Caco-2 (cell line): ENCODE measurements around the gene PLCXD3. TPM values are rescaled to one million over a fixed set of nuclear protein-coding genes. Genes with fewer than 3 reads are reported as not detected.

Experiments
- BruUV-seq: library from RNA; stranded (reverse); fragments of 400-500 nt; replicated peaks from 2 replicates; lab custom pipeline; 2021; lab: Mats Ljungman, UMichigan
- CTCF ChIA-PET: fragments of 300-600 bp; sonication (Branson Sonifier 250); formaldehyde crosslinking; loops from one replicate; lab custom pipeline; 2022; ENCODE audit warnings: antibody characterized with exemption; lab: Charles Lee
- POLR2A ChIA-PET: fragments of 300-600 bp; sonication (Branson Sonifier 250); formaldehyde crosslinking; loops from one replicate; lab custom pipeline; 2022; ENCODE audit warnings: antibody characterized with exemption; lab: Charles Lee
- DNase-seq, 2 experiments: peaks; one replicate each; pipeline versions ENCODE4 v3.0.0 to v3.0.0-alpha.2; 2020 to 2022
- H3K27me3 ChIP-seq: replicated peaks from 2 replicates; pipeline ENCODE4 v1.6.0; 2011; ENCODE audit warnings: low read length; ENCODE audit not compliant: control insufficient read depth, insufficient read depth
- H3K36me3 ChIP-seq: 2 replicates; pipeline ENCODE4 v1.5.1; 2011; ENCODE audit warnings: low read length; ENCODE audit not compliant: control insufficient read depth, insufficient read depth
- H3K4me1 ChIP-seq: fragments of 250-450 bp; sonication (Bioruptor Pico); 2 replicates; pipeline ENCODE4 v1.5.1; 2020; ENCODE audit warnings: mild to moderate bottlenecking
- H3K4me3 ChIP-seq: 2 replicates; pipeline ENCODE4 v1.5.1; 2011; ENCODE audit warnings: low read depth, mild to moderate bottlenecking, control low read depth, low read length
- H3K9me3 ChIP-seq: fragments of 250-450 bp; sonication (Bioruptor Pico); 2 replicates; pipeline ENCODE4 v1.5.1; 2020; ENCODE audit warnings: mild to moderate bottlenecking, moderate library complexity
- H3K27ac Mint-ChIP-seq: one replicate; pipeline ENCODE4 v1.8.0; 2022; ENCODE audit warnings: mixed read lengths; ENCODE audit not compliant: unreplicated experiment
- H3K27me3 Mint-ChIP-seq: one replicate; pipeline ENCODE4 v1.8.0; 2022; ENCODE audit warnings: mixed read lengths; ENCODE audit not compliant: insufficient read depth, unreplicated experiment
- H3K36me3 Mint-ChIP-seq: one replicate; pipeline ENCODE4 v1.8.0; 2022; ENCODE audit warnings: mild to moderate bottlenecking, mixed read lengths; ENCODE audit not compliant: insufficient read depth, unreplicated experiment
- H3K4me1 Mint-ChIP-seq: one replicate; pipeline ENCODE4 v1.8.0; 2022; ENCODE audit warnings: low read depth, mixed read lengths; ENCODE audit not compliant: unreplicated experiment
- H3K4me3 Mint-ChIP-seq: one replicate; pipeline ENCODE4 v1.8.0; 2022; ENCODE audit warnings: mild to moderate bottlenecking, moderate library complexity, mixed read lengths; ENCODE audit not compliant: unreplicated experiment
- H3K9me3 Mint-ChIP-seq: one replicate; pipeline ENCODE4 v1.8.0; 2022; ENCODE audit warnings: mixed read lengths; ENCODE audit not compliant: unreplicated experiment
- intact Hi-C: fragments of 100-400 bp; cut with micrococcal nuclease; formaldehyde crosslinking; loops from one replicate; pipeline ENCODE4 v1.10.0; 2022; ENCODE audit not compliant: unreplicated experiment
- total RNA-seq: library from RNA; stranded (reverse); gene quantifications from 2 replicates; pipeline ENCODE4 v1.2.3, GENCODE V29; 2022
- TF ChIP-seq, protein P1 (sequence below), 2 experiments: fragments of 200-600 bp in 1 of 2; IDR thresholded peaks; 1 replicate in 1 of 2; 2 replicates in 1 of 2; pipeline versions ENCODE4 v1.5.1 to v1.8.0; 2011 to 2022; ENCODE audit warnings: antibody characterized with exemption in 1 of 2, control low read depth in 1 of 2, inconsistent platforms in 1 of 2, low read depth in 1 of 2, low read length in 1 of 2, mild to moderate bottlenecking in 1 of 2, moderate library complexity in 1 of 2; ENCODE audit not compliant: insufficient read depth in 1 of 2, severe bottlenecking in 1 of 2, unreplicated experiment in 1 of 2

The PLCXD3 gene
- total RNA-seq, 1 experiment from 2014 or later, result 0.20 TPM

DNA sequence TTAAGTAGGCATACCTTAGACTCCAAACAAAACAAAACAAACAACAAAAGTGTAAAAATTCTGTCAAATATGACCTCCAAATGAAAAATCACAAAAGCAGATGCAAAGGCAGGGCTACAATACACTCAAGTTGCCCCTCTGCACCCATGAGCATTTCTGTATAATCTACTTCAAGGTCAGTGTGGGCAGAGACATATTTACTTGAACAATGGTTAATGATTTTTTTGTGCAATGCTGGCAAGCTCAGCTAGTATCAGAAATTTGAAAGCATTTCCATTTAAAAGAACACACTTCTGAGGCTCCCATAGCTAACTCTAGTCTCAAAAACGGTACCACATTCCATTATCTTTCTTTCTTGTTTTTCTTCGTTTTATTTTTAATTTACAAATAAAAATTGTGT, 57.9 kb downstream of the PLCXD3 start:
- intact Hi-C loops, result loop anchor here (10.0 kb wide), 1 partner anchor 98 kb away; no protein-coding TSS in a partner anchor
- Histone ChIP-seq H3K27me3 (no peaks in the 10 kb centered on the region), H3K4me3 (no peak overlapping the region), H3K4me1 (peaks cover 16% of the 10 kb centered on the region; the same call in 1 of the 2 replicates), H3K9me3 (no peaks in the 10 kb centered on the region), H3K36me3 (no peaks in the 10 kb centered on the region)
- no peak for DNase-seq
- ChIA-PET CTCF (no interaction called here), POLR2A (interaction anchor here (0.5 kb wide), 1 partner anchor 160 kb away, joined by 3 read pairs; no protein-coding TSS in a partner anchor)
- Mint-ChIP-seq H3K9me3 (no peaks in the 10 kb centered on the region), H3K4me3 (no peak overlapping the region), H3K27me3 (no peaks in the 10 kb centered on the region), H3K4me1 (no peaks in the 10 kb centered on the region), H3K36me3 (no peaks in the 10 kb centered on the region), H3K27ac (no peak overlapping the region)
- TF ChIP-seq, protein P1, sequence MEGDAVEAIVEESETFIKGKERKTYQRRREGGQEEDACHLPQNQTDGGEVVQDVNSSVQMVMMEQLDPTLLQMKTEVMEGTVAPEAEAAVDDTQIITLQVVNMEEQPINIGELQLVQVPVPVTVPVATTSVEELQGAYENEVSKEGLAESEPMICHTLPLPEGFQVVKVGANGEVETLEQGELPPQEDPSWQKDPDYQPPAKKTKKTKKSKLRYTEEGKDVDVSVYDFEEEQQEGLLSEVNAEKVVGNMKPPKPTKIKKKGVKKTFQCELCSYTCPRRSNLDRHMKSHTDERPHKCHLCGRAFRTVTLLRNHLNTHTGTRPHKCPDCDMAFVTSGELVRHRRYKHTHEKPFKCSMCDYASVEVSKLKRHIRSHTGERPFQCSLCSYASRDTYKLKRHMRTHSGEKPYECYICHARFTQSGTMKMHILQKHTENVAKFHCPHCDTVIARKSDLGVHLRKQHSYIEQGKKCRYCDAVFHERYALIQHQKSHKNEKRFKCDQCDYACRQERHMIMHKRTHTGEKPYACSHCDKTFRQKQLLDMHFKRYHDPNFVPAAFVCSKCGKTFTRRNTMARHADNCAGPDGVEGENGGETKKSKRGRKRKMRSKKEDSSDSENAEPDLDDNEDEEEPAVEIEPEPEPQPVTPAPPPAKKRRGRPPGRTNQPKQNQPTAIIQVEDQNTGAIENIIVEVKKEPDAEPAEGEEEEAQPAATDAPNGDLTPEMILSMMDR (IDR thresholded peaks at IDR 0.05; ENCODE audit: insufficient read depth in 1 of 2, low read depth in 1 of 2, low read length in 1 of 2, severe bottlenecking in 1 of 2, unreplicated experiment in 1 of 2), result no peak
- no TSS peak for BruUV-seq

- DNase-seq, result no peak
- intact Hi-C loops, result no loop called here
- no peak overlapping the region for H3K27ac Mint-ChIP-seq
- no TSS peak for BruUV-seq
- H3K27me3 ChIP-seq, result no peaks in the 10 kb centered on the region
- H3K4me3 ChIP-seq, result no peak overlapping the region
- ChIA-PET CTCF (no interaction called here), POLR2A (no interaction called here)
- H3K4me1 Mint-ChIP-seq, result no peaks in the 10 kb centered on the region
- H3K27me3 Mint-ChIP-seq, result no peaks in the 10 kb centered on the region
- H3K9me3 ChIP-seq, result no peaks in the 10 kb centered on the region
- no peaks in the 10 kb centered on the region for H3K36me3 Mint-ChIP-seq
- TF ChIP-seq, protein P1 (IDR thresholded peaks at IDR 0.05; ENCODE audit: insufficient read depth in 1 of 2, low read depth in 1 of 2, low read length in 1 of 2, severe bottlenecking in 1 of 2, unreplicated experiment in 1 of 2), result no peak
- H3K4me3 Mint-ChIP-seq, result no peak overlapping the region
- H3K36me3 ChIP-seq, result no peaks in the 10 kb centered on the region
- H3K4me1 ChIP-seq, result 0 out of 2 replicates have a peak, but pooled peaks cover 4% of the 10 kb centered on the region
- no peaks in the 10 kb centered on the region for H3K9me3 Mint-ChIP-seq
Measured at GRCh38 chr5:41447650-41448510, 62.5 kb downstream of the PLCXD3 start.

GRCh38 chr5:41445937-41446563, 64.4 kb downstream of the PLCXD3 start:
- Mint-ChIP-seq H3K27me3 (no peaks in the 10 kb centered on the region), H3K9me3 (no peaks in the 10 kb centered on the region), H3K4me3 (no peak overlapping the region), H3K27ac (no peak overlapping the region), H3K4me1 (no peaks in the 10 kb centered on the region), H3K36me3 (no peaks in the 10 kb centered on the region)
- TF ChIP-seq, protein P1 (IDR thresholded peaks at IDR 0.05; ENCODE audit: insufficient read depth in 1 of 2, low read depth in 1 of 2, low read length in 1 of 2, severe bottlenecking in 1 of 2, unreplicated experiment in 1 of 2), result no peak
- Histone ChIP-seq H3K36me3 (no peaks in the 10 kb centered on the region), H3K9me3 (no peaks in the 10 kb centered on the region), H3K4me1 (no peaks in the 10 kb centered on the region), H3K27me3 (no peaks in the 10 kb centered on the region), H3K4me3 (no peak overlapping the region)
- DNase-seq, result no peak
- ChIA-PET CTCF (no interaction called here), POLR2A (no interaction called here)
- intact Hi-C loops, result no loop called here
- no TSS peak for BruUV-seq
